Peyer's patch (tissue), 4 donors: ENCODE data around the gene MYO9A. TPM values are rescaled to one million over a fixed set of nuclear protein-coding genes. Genes with fewer than 3 reads are reported as not detected.

Experiments
- DNase-seq, 3 donors: peaks; one replicate each; pipeline ENCODE4 v3.0.0-alpha.2; 2017 to 2019
- H3K27ac ChIP-seq, 4 donors: fragments of 200-600 bp; sonication (generic); one replicate each; pipeline ENCODE4 v1.5.1; 2016 to 2019
- H3K27me3 ChIP-seq, 2 donors: fragments of 200-600 bp; sonication (generic); one replicate each; pipeline ENCODE4 v1.5.1; 2019
- H3K36me3 ChIP-seq, 3 donors: fragments of 200-600 bp; sonication (generic); one replicate each; pipeline ENCODE4 v1.5.1; 2016 to 2019
- H3K4me1 ChIP-seq, 4 donors: fragments of 200-600 bp; sonication (generic); one replicate each; pipeline ENCODE4 v1.5.1; 2016 to 2019
- H3K4me3 ChIP-seq, 4 donors: fragments of 200-600 bp; sonication (generic); 1 replicate in 3 of 4; 2 replicates in 1 of 4; pipeline ENCODE4 v1.5.1; 2016 to 2019; ENCODE audit warnings: mild to moderate bottlenecking in 1 of 4
- H3K9me3 ChIP-seq, 4 donors: fragments of 200-600 bp; sonication (generic); one replicate each; pipeline ENCODE4 v1.5.1; 2016 to 2019; ENCODE audit warnings: mild to moderate bottlenecking in 1 of 4
- POLR2A ChIP-seq, 2 donors: fragments of 450-650 bp; IDR thresholded peaks; one replicate each; pipeline ENCODE4 v1.5.1; 2017; ENCODE audit warnings: antibody characterized with exemption in 2 of 2, mild to moderate bottlenecking in 2 of 2, moderate library complexity in 2 of 2
- total RNA-seq, 4 donors: library from RNA; depleted of rRNA; stranded (reverse); fragments of >200 nt; gene quantifications; one replicate each; pipeline ENCODE4 v1.1.0, GENCODE V29; 2016
- TF ChIP-seq, protein P1 (sequence below), 6 experiments: fragments of 450-650 bp in 4 of 6; fragments of 200-600 bp in 2 of 6; sonication (generic) in 1 of 6; IDR thresholded peaks; one replicate each; pipeline ENCODE4 v1.5.1; 2017 to 2019; ENCODE audit warnings: antibody characterized with exemption in 6 of 6, mild to moderate bottlenecking in 3 of 6, moderate library complexity in 1 of 6

MYO9A gene
- total RNA-seq, 4 donors from 2014 or later, result 28.2 to 47.3 (median 39.3) TPM

DNA sequence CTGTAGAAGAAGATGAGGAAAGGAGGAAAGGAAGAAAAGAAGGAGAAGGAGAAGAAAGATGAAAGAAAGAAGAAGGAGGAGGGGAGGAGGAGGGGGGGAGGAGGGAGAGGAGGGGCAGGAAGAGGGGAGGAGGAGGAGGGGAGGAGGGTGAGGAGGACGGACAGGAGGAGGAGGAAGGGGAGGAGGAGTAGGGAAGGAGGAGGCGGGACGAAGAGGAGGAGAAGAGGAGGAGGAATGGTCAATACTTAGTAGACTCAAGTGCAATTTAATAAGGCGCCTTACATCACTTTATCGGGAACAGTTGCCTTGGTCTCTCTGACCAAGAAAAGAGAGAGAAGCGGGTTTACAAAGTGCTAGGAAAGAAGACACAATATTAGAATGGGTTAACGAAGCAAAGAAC, 331.3 kb downstream of the MYO9A start:
- no peak for DNase-seq
- H3K27me3 ChIP-seq, result no peaks in the 10 kb centered on the region
- TF ChIP-seq POLR2A (IDR thresholded peaks at IDR 0.05), result no peak
- H3K36me3 ChIP-seq, result no peaks in the 10 kb centered on the region
- H3K4me3 ChIP-seq, result no peak overlapping the region
- H3K9me3 ChIP-seq, result no peaks in the 10 kb centered on the region
- H3K27ac ChIP-seq, result no peak overlapping the region
- peaks cover 0 to 13% (median 3%) of the 10 kb centered on the region in 4 donors for H3K4me1 ChIP-seq

DNA sequence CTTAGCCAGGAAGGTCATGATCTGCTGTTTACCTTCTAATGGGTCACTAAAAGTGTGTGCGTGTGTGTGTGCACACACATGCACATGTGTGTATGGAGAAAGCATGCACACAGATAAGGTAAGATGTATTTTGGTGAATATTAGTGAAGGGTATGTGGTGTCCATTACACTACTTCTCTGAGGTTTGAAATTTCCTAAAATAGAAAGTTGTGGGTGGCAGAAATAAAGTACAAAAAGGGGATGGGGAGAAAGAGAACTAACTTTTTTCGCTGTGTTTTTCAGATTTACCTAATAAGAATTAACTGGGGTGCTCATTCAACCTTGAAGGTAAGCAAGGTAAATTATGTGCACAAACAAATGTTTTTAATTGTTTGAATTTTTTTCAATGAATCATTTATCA, 332.0 kb downstream of the MYO9A start:
- H3K27me3 ChIP-seq, result no peaks in the 10 kb centered on the region
- H3K27ac ChIP-seq, result no peak overlapping the region
- no peak for DNase-seq
- peaks cover 0 to 13% (median 3%) of the 10 kb centered on the region in 4 donors for H3K4me1 ChIP-seq
- H3K4me3 ChIP-seq, result no peak overlapping the region
- no peaks in the 10 kb centered on the region for H3K9me3 ChIP-seq
- no peaks in the 10 kb centered on the region for H3K36me3 ChIP-seq
- TF ChIP-seq, protein P1, sequence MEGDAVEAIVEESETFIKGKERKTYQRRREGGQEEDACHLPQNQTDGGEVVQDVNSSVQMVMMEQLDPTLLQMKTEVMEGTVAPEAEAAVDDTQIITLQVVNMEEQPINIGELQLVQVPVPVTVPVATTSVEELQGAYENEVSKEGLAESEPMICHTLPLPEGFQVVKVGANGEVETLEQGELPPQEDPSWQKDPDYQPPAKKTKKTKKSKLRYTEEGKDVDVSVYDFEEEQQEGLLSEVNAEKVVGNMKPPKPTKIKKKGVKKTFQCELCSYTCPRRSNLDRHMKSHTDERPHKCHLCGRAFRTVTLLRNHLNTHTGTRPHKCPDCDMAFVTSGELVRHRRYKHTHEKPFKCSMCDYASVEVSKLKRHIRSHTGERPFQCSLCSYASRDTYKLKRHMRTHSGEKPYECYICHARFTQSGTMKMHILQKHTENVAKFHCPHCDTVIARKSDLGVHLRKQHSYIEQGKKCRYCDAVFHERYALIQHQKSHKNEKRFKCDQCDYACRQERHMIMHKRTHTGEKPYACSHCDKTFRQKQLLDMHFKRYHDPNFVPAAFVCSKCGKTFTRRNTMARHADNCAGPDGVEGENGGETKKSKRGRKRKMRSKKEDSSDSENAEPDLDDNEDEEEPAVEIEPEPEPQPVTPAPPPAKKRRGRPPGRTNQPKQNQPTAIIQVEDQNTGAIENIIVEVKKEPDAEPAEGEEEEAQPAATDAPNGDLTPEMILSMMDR (IDR thresholded peaks at IDR 0.05), result no peak
- no peak for TF ChIP-seq POLR2A (IDR thresholded peaks at IDR 0.05)

DNA sequence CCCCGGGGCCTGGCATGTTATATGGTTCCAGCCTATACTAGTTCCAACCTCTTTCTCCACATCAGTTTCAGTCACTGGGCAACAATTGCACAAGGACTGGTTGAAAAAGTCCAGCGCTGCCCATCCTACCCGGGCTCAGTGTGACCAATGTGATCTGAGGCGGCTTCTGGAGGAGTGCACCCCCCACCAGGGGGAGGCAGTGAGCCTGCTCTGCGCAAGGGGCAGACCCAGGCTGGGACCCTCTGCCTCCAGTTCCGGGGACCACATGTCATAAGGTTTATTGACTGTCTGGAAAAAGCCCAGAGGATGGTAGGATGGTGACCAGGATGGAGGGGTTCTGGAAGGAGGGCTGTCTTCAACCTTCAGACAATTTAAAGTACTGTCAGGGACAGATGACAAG, 333.2 kb downstream of the MYO9A start:
- no peak for DNase-seq
- TF ChIP-seq, protein P1 (IDR thresholded peaks at IDR 0.05), result peak in 2 of 6 experiments; percentile 4 to 22
- TF ChIP-seq POLR2A (IDR thresholded peaks at IDR 0.05), result no peak
- no peak overlapping the region for H3K4me3 ChIP-seq
- no peaks in the 10 kb centered on the region for H3K9me3 ChIP-seq
- no peaks in the 10 kb centered on the region for H3K36me3 ChIP-seq
- H3K27ac ChIP-seq, result no peak overlapping the region
- H3K27me3 ChIP-seq, result no peaks in the 10 kb centered on the region
- peaks cover 0 to 10% (median 0%) of the 10 kb centered on the region in 4 donors for H3K4me1 ChIP-seq

DNA sequence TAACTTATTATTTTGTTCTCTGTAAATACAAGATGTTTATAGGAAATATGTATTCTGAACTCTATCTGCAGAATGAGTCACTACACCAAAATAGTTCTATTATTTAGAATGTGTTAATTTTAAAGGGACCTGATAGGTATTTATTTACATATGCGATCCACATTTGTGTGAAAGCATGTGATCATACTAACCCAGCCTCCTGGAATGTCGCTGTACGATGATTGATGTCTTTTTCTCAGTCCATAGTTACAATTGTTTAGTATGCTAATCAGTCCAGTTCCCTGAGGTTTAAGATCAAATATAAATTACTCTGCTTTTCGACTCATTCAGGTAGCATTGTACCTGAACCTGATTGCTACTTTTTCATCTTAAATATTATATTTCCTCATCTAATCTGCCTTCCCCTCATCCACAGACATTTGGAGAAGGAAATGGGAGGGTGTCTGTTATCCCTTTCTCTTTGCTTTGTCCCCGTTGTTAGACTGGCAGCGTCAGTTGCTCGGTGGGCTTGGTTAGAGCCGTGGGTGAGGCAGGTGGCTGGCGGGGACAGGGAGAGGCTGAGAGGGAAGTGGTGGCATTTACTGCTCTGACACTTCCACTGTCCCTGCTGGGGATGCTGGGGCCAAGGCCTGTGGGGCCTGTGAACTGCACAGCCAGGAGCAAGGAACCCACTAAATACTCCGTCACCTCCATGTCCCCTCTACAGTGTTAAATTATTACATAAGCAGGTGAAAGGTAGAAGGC, 335.4 kb downstream of the MYO9A start:
- TF ChIP-seq, protein P1 (IDR thresholded peaks at IDR 0.05), result no peak
- no peak for TF ChIP-seq POLR2A (IDR thresholded peaks at IDR 0.05)

DNA sequence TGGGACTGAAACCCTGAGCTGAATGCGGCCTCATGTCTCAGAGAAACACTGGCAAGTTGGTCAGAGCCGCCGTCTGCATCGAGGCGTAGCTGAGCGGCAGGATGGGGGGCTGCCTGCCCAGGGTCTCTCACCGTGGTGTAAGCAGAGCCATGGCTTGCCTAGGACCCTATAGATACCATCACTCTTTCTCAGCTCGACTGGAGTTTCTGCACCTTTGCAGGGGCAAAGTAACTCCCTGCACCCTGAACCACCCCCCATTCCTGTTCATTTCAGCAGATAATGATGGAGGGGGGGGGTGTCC, 336.0 kb downstream of the MYO9A start:
- H3K36me3 ChIP-seq, result no peaks in the 10 kb centered on the region
- H3K4me3 ChIP-seq, result no peak overlapping the region
- H3K4me1 ChIP-seq, result no peaks in the 10 kb centered on the region
- H3K9me3 ChIP-seq, result no peaks in the 10 kb centered on the region
- no peak for DNase-seq
- H3K27ac ChIP-seq, result no peak overlapping the region
- no peaks in the 10 kb centered on the region for H3K27me3 ChIP-seq
- TF ChIP-seq, protein P1 (IDR thresholded peaks at IDR 0.05), result no peak
- TF ChIP-seq POLR2A (IDR thresholded peaks at IDR 0.05), result no peak

More for the DNA sequence above, 335.4 kb downstream of the MYO9A start:
- Histone ChIP-seq H3K27me3 (no peaks in the 10 kb centered on the region), H3K9me3 (no peaks in the 10 kb centered on the region), H3K27ac (no peak overlapping the region), H3K4me1 (no peaks in the 10 kb centered on the region), H3K36me3 (no peaks in the 10 kb centered on the region), H3K4me3 (no peak overlapping the region)
- no peak for DNase-seq

DNA sequence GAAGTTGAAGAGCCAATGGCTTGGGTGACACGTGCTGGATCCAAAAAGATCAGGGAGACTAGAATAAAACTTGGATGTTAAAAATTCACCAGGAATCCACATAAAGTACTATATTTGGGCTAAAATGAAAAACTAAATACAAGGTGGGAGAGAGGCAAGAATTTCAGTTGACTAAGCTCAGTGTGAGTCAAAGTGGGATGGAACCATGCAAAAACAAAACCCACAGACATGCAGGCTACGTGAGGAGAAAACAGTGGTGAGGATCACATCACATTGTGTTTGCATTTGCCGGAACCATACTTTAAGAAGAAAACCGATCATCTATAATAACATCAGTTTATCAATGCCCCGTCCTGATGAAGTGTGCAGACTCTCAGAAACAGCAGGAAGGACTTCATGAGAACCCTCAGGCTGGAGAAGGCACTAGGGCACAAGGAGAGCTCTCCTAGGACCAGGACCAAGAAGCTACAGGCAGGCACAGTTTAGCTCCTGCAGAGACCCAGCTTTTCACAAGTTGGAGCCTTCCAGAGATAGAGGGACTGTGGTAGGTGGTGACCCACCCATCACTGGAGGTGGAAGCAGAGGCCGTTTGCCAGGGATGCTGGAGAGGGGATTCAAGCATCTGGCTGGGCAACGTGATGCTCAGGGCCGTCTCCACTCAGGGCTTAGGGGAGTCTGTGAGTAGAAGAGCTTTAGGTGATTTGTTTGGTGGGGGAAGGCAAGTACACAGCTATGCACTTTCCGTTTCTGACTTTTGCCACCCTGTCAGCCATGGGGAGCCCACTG, 336.6 kb downstream of the MYO9A start:
- TF ChIP-seq, protein P1 (IDR thresholded peaks at IDR 0.05), result no peak
- no peak for TF ChIP-seq POLR2A (IDR thresholded peaks at IDR 0.05)
- Histone ChIP-seq H3K4me3 (no peak overlapping the region), H3K27me3 (no peaks in the 10 kb centered on the region)

More for the DNA sequence above, 336.6 kb downstream of the MYO9A start:
- H3K4me1 ChIP-seq, result no peaks in the 10 kb centered on the region
- H3K9me3 ChIP-seq, result no peaks in the 10 kb centered on the region
- H3K36me3 ChIP-seq, result no peaks in the 10 kb centered on the region
- H3K27ac ChIP-seq, result no peak overlapping the region
- DNase-seq, result no peak
